OCI-LY1 (cell line): ENCODE measurements around the gene RAD51B.

Experiments used
- H2AFZ ChIP-seq: fragments of 200-600 bp; sonication (generic), shearing (Covaris generic); 2 replicates; pipeline ENCODE4 v1.6.0; 2014; ENCODE audit warnings: antibody characterized with exemption, mild to moderate bottlenecking, low read length
- H3F3A ChIP-seq: fragments of 200-600 bp; sonication (generic), shearing (Covaris generic); 2 replicates; pipeline ENCODE4 v1.6.0; 2014; ENCODE audit warnings: mild to moderate bottlenecking, antibody characterized with exemption, low read length, moderate library complexity; ENCODE audit not compliant: insufficient read depth
- H3K27ac ChIP-seq: fragments of 200-600 bp; sonication (generic); 2 replicates; pipeline ENCODE4 v1.5.1; 2014; ENCODE audit warnings: low read length, mixed run types, mild to moderate bottlenecking, low read depth; ENCODE audit not compliant: poor library complexity, severe bottlenecking
- H3K27me3 ChIP-seq: fragments of 200-600 bp; sonication (generic); 2 replicates; pipeline ENCODE4 v1.6.0; 2014; ENCODE audit warnings: antibody characterized with exemption, mild to moderate bottlenecking, low read length, moderate library complexity; ENCODE audit not compliant: insufficient read depth
- H3K36me3 ChIP-seq: fragments of 200-600 bp; sonication (generic); 2 replicates; pipeline ENCODE4 v1.6.1; 2014; ENCODE audit warnings: mild to moderate bottlenecking, antibody characterized with exemption, low read length, moderate library complexity, mixed read lengths; ENCODE audit not compliant: insufficient read depth
- H3K4me1 ChIP-seq: fragments of 200-600 bp; sonication (generic); 2 replicates; pipeline ENCODE4 v1.5.1; 2014; ENCODE audit warnings: mild to moderate bottlenecking, low read length, moderate library complexity; ENCODE audit not compliant: insufficient read depth, severe bottlenecking
- H3K4me2 ChIP-seq: fragments of 200-600 bp; sonication (generic), shearing (Covaris generic); 2 replicates; pipeline ENCODE4 v1.6.1; 2014; ENCODE audit warnings: low read length
- H3K4me3 ChIP-seq: fragments of 200-600 bp; sonication (generic); 2 replicates; pipeline ENCODE4 v1.5.1; 2014; ENCODE audit warnings: low read length, low read depth, mild to moderate bottlenecking, mixed read lengths; ENCODE audit not compliant: poor library complexity, severe bottlenecking
- H3K79me2 ChIP-seq: fragments of 200-600 bp; shearing (Covaris generic); 2 replicates; pipeline ENCODE4 v1.6.1; 2016; ENCODE audit warnings: mixed run types, low read length, mixed read lengths; ENCODE audit not compliant: insufficient read depth
- H3K9ac ChIP-seq: fragments of 200-600 bp; sonication (generic), shearing (Covaris generic); 2 replicates; pipeline ENCODE4 v1.6.1; 2014; ENCODE audit warnings: mild to moderate bottlenecking, low read length, mixed read lengths
- H3K9me2 ChIP-seq: fragments of 200-600 bp; sonication (generic), shearing (Covaris generic); 2 replicates; pipeline ENCODE4 v1.6.1; 2014; ENCODE audit warnings: low read depth, mild to moderate bottlenecking, low read length, mixed read lengths
- H3K9me3 ChIP-seq: fragments of 200-600 bp; shearing (Covaris generic); 2 replicates; pipeline ENCODE4 v1.6.1; 2014; ENCODE audit warnings: low read length, mixed read lengths
- H4K20me1 ChIP-seq: fragments of 200-600 bp; sonication (generic), shearing (Covaris generic); 2 replicates; pipeline ENCODE4 v1.6.0; 2016; ENCODE audit warnings: mild to moderate bottlenecking, low read length; ENCODE audit not compliant: insufficient read depth
- CTCF ChIP-seq: fragments of 200-600 bp; sonication (generic), shearing (Covaris generic); IDR thresholded peaks from 2 replicates; pipeline ENCODE4 v1.5.1; 2017; ENCODE audit warnings: mild to moderate bottlenecking, antibody characterized with exemption, low read length, moderate library complexity, mixed read lengths
- EZH2 ChIP-seq: fragments of 200-600 bp; sonication (generic), shearing (Covaris generic); IDR thresholded peaks from 2 replicates; pipeline ENCODE4 v1.8.0; 2017; ENCODE audit warnings: borderline replicate concordance, mixed run types, mild to moderate bottlenecking, antibody characterized with exemption, low read length, moderate library complexity, mixed read lengths

RAD51B gene

DNA sequence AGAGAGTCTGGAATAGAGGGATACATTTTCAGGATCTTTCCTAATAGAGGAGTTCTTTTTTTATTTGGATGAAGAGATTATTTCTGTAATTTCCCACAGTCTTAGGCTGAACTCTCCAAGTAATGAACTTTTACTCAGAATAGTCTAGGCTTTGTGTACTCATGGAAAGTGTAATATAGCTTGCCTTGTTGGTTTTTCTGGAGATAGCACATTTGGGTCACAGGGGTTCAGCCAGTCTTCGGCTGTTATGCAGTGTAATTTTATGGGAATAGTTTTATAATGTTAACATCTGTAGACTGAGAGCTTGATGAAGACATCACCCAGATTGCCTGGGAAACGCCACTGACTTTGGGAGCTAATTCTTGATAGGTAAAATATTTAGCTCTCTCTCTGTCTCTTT, 450.8 kb downstream of the RAD51B start:
- no peak for TF ChIP-seq CTCF
- no peak for TF ChIP-seq EZH2
- Histone ChIP-seq H3K27ac (peak overlapping the region; percentile 97), H3K4me3 (no peak overlapping the region), H3K27me3 (no peaks in the 10 kb centered on the region), H3K4me2 (no peak overlapping the region), H3F3A (peaks cover 17% of the 10 kb centered on the region), H3K9ac (peak overlapping the region; percentile 65), H3K79me2 (no peaks in the 10 kb centered on the region), H3K4me1 (peaks cover 95% of the 10 kb centered on the region), H3K36me3 (no peaks in the 10 kb centered on the region), H4K20me1 (no peaks in the 10 kb centered on the region), H3K9me2 (no peaks in the 10 kb centered on the region), H3K9me3 (no peaks in the 10 kb centered on the region), H2AFZ (no peak overlapping the region)

DNA sequence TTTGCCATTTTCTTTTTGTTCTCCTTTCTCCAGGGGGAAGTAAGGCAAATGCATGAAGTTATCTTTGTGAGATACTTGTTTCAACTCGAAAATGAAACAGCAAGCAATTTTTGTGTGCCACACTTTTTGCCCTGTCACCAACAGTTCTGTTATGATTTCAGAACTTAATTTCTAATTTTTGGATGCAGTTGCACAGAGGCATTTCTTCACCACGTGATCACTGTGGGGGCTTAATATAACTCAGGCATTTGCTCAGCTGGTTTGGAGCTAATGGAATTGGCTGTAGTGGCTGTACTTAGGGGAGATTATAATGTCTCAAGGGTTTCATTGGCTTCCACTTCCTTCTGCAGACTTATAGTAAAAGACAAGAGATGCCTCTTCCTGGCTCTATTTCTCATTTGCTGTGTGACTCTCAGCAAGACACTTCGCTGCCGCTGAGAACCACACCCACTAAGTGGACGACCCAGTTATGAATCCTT, 452.4 kb downstream of the RAD51B start:
- H2AFZ ChIP-seq, result no peak overlapping the region
- no peaks in the 10 kb centered on the region for H3K27me3 ChIP-seq
- H3F3A ChIP-seq, result peaks cover 19% of the 10 kb centered on the region
- H3K4me2 ChIP-seq, result peak overlapping the region; percentile 20; the same call in 1 of the 2 replicates
- peak overlapping the region; percentile 97 for H3K27ac ChIP-seq
- H3K4me1 ChIP-seq, result peaks cover 98% of the 10 kb centered on the region
- no peaks in the 10 kb centered on the region for H3K36me3 ChIP-seq
- H3K9ac ChIP-seq, result peak overlapping the region; percentile 53
- no peak overlapping the region for H3K4me3 ChIP-seq
- no peaks in the 10 kb centered on the region for H3K9me2 ChIP-seq
- H3K9me3 ChIP-seq, result no peaks in the 10 kb centered on the region
- no peaks in the 10 kb centered on the region for H3K79me2 ChIP-seq
- TF ChIP-seq CTCF (no peak), EZH2 (no peak)
- no peaks in the 10 kb centered on the region for H4K20me1 ChIP-seq

DNA sequence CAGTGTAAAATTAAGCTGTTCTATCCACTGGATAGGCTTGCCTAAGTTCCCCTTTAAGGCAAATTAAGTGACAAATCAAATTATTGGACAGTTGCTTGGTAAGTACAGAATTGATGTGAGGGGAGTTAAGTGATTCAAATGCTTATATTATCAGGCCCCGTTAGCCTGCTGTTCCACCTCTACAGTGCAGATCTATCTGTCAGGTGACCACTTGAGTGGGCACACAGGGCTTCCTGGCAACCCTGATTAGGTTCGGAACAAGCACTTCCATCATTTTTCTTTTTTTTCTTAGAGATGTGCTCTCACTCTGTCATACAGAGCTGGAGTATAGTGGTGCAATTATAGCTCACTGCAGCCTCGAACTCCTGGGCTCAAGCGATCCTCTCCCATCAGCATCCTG, 453.8 kb downstream of the RAD51B start:
- H3K4me2 ChIP-seq, result peak overlapping the region; percentile 13; the same call in 1 of the 2 replicates
- TF ChIP-seq EZH2, result no peak
- TF ChIP-seq CTCF, result no peak
- peak overlapping the region; percentile 60 for H3K9ac ChIP-seq
- H3K9me2 ChIP-seq, result no peaks in the 10 kb centered on the region
- H3K36me3 ChIP-seq, result no peaks in the 10 kb centered on the region
- H3K9me3 ChIP-seq, result no peaks in the 10 kb centered on the region
- no peaks in the 10 kb centered on the region for H4K20me1 ChIP-seq
- no peaks in the 10 kb centered on the region for H3K27me3 ChIP-seq
- no peaks in the 10 kb centered on the region for H3K79me2 ChIP-seq
- peaks cover 98% of the 10 kb centered on the region for H3K4me1 ChIP-seq
- H2AFZ ChIP-seq, result no peak overlapping the region
- H3K27ac ChIP-seq, result peak overlapping the region; percentile 99
- H3F3A ChIP-seq, result 0 out of 2 replicates have a peak, but pooled peaks cover 9% of the 10 kb centered on the region
- no peak overlapping the region for H3K4me3 ChIP-seq
